ENCODE measurements around the gene RYR1. TPM values are rescaled to one million over a fixed set of nuclear protein-coding genes. Genes with fewer than 3 reads are reported as not detected.

The RYR1 gene
- total and polyA plus RNA-seq, 2 of the 8 experiments (the other 6 are each of a cell fraction or from before 2014, with no cell fraction given) = 5.8 to 11.8 TPM

DNA sequence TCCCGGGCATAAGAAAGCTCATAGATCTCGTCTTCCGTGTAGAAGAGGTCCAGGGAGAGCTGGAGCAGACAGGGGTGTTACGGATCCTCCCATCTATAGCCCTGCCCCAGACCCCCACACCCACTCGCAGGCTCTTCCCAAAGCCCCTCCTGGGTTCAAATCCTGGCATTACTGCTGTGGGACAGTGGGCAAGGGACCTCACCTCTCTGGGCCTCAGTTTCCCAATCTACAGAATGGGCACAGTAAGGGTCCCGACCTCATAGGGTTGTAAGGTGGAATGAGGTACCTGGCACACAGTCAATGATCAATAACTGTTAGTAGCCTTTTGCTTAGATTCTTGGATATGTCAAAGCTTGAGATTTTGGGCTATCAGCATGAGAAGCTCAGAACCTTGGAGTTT, 20.1 kb upstream of the RYR1 start:
- 0 out of 2 replicates have a peak, but pooled peaks have one; percentile 55 for TF ChIP-seq KDM1A (IDR thresholded peaks at IDR 0.05; ENCODE audit: borderline replicate concordance, low read length)
- TF ChIP-seq CTBP2 (IDR thresholded peaks at IDR 0.05; ENCODE audit: borderline replicate concordance, insufficient read depth, insufficient read length, low read length) = no peak
- no peak for TF ChIP-seq TCF12 (IDR thresholded peaks at IDR 0.05; ENCODE audit: low read depth, low read length)
- TF ChIP-seq RBBP5 (IDR thresholded peaks at IDR 0.05; ENCODE audit: borderline replicate concordance, low read depth, low read length) = no peak
- TF ChIP-seq SIX5 (IDR thresholded peaks at IDR 0.05; ENCODE audit: low read depth, low read length) = no peak
- TF ChIP-seq SIRT6 (IDR thresholded peaks at IDR 0.05; ENCODE audit: low read length) = no peak
- no peak for TF ChIP-seq CHD2 (IDR thresholded peaks at IDR 0.05; ENCODE audit: low read length)
- no peak for TF ChIP-seq TBP (IDR thresholded peaks at IDR 0.05; ENCODE audit: low read depth, low read length)
- no peak for TF ChIP-seq RAD21 (IDR thresholded peaks at IDR 0.05 in 1 of 2, conservative IDR thresholded peaks at IDR 0.05 in 1 of 2; ENCODE audit: low read depth in 2 of 2, low read length in 2 of 2)
- H2BK12ac ChIP-seq (ENCODE audit: low read depth, low read length) = no peak overlapping the region
- H3K79me2 ChIP-seq (ENCODE audit: control insufficient read depth in 1 of 2, insufficient read depth in 2 of 2, low read length in 2 of 2) = no peaks in the 10 kb centered on the region
- no peak overlapping the region for H2BK15ac ChIP-seq (ENCODE audit: low read length)
- no peak overlapping the region for H2AFZ ChIP-seq (ENCODE audit: low read length)
- H3K9ac ChIP-seq (replicated peaks in 1 of 4; ENCODE audit: extremely low read depth in 1 of 4, low read depth in 3 of 4, low read length in 3 of 4) = no peak overlapping the region
- FAIRE-seq (no peak), DNase-seq (ENCODE audit: low read depth in 1 of 2, low spot score in 2 of 2) (no peak)
- no peak overlapping the region for H3K56ac ChIP-seq (replicated peaks; ENCODE audit: insufficient read length, low read depth, low read length)
- H4K8ac ChIP-seq (ENCODE audit: extremely low read depth, insufficient read depth, low read length) = no peak overlapping the region
- H4K20me1 ChIP-seq (replicated peaks in 1 of 2; ENCODE audit: control insufficient read depth in 1 of 2, insufficient read depth in 2 of 2, low read length in 2 of 2) = no peaks in the 10 kb centered on the region
- H2BK120ac ChIP-seq (replicated peaks; ENCODE audit: low read depth, low read length) = no peak overlapping the region
- H3K27me3 ChIP-seq (replicated peaks in 1 of 4; ENCODE audit: control insufficient read depth in 3 of 4, extremely low read depth in 1 of 4, insufficient read depth in 3 of 4, low read length in 3 of 4) = peaks cover 0 to 4% (median 1%) of the 10 kb centered on the region in 4 experiments; a peak in 3 of 7 replicates
- no peak overlapping the region for H2AK5ac ChIP-seq (ENCODE audit: low read depth, low read length)
- H3K18ac ChIP-seq (ENCODE audit: extremely low read depth, low read length) = no peak overlapping the region
- H3K4ac ChIP-seq (replicated peaks; ENCODE audit: insufficient read length, low read depth, low read length) = no peak overlapping the region
- no peak overlapping the region for H3K27ac ChIP-seq (ENCODE audit: low read depth, low read length)
- H3K4me3 ChIP-seq (ENCODE audit: extremely low read depth in 1 of 4, insufficient read depth in 2 of 4, low read depth in 3 of 4, low read length in 4 of 4) = no peak overlapping the region
- H3K4me1 ChIP-seq (replicated peaks in 1 of 4; ENCODE audit: control insufficient read depth in 3 of 4, insufficient read depth in 4 of 4, low read length in 3 of 4) = peaks cover 0 to 10% (median 8%) of the 10 kb centered on the region in 4 experiments; a peak in 5 of 7 replicates
- CTCF ChIA-PET (ENCODE audit: partially characterized antibody) = interaction anchor here (0.6 to 5.7 kb wide), 6 partner anchors 9 to 27 kb away, joined by 3 to 32 read pairs (median 4); partner anchors contain the start of genes FAM98C and RASGRP4
- 91% methylated on average over 5 of the region's 6 CpGs; no CpG with 5 or more reads in 1 of the 2 experiments for WGBS, 2 experiments (ENCODE audit: extremely low coverage in 1 of 2, insufficient coverage in 1 of 2, insufficient read length in 1 of 2, insufficient replicate concordance in 2 of 2, low coverage in 1 of 2, low lambda C conversion rate in 2 of 2, missing lambda C conversion rate in 1 of 2)
- H2BK5ac ChIP-seq (ENCODE audit: low read depth, low read length) = no peak overlapping the region
- H2BK20ac ChIP-seq (ENCODE audit: low read length) = no peak overlapping the region
- H3K23me2 ChIP-seq (ENCODE audit: low read depth, low read length) = peaks cover 6% of the 10 kb centered on the region
- no peak overlapping the region for H3K4me2 ChIP-seq (ENCODE audit: insufficient read depth in 1 of 2, low read depth in 2 of 2, low read length in 2 of 2)
- no peaks in the 10 kb centered on the region for H3K9me3 ChIP-seq (ENCODE audit: insufficient read depth in 2 of 2, low read depth in 1 of 2, low read length in 1 of 2)
- no peak overlapping the region for H4K91ac ChIP-seq (replicated peaks; ENCODE audit: insufficient read length, low read length)
- H3K23ac ChIP-seq (ENCODE audit: insufficient read length) = no peak overlapping the region
- H4K5ac ChIP-seq (ENCODE audit: insufficient read length, low read depth, low read length) = no peak overlapping the region
- H3K14ac ChIP-seq (ENCODE audit: insufficient read length) = no peak overlapping the region
- H3K79me1 ChIP-seq (ENCODE audit: low read depth, low read length) = no peaks in the 10 kb centered on the region; the same call in 1 of the 2 replicates
- H3K36me3 ChIP-seq (ENCODE audit: control insufficient read depth in 2 of 4, insufficient read depth in 4 of 4, low read length in 3 of 4) = no peaks in the 10 kb centered on the region
- POLR2A ChIA-PET (ENCODE audit: partially characterized antibody) = interaction anchor here (1.0 to 1.8 kb wide), 4 partner anchors 11 to 191 kb away, joined by 3 to 4 read pairs (median 3); no protein-coding TSS in a partner anchor
